Activated naive CD4-positive, alpha-beta T cell treated with anti-CD3 and anti-CD28 coated beads, Interleukin-2, amount 10 ng/mL, durations not matched to agents 7 days and 5 days (primary cell): ENCODE data around the gene SLC39A5.

Experiments
- CTCF ChIA-PET: fragments of 350-600 bp; sonication (Branson Sonifier 250); formaldehyde crosslinking; loops from one replicate; lab custom pipeline; 2021; ENCODE audit warnings: antibody characterized with exemption; lab: Charles Lee
- DNase-seq: peaks from one replicate; pipeline ENCODE4 v3.0.0-alpha.2; 2020
- H3K27ac Mint-ChIP-seq: one replicate; pipeline ENCODE4 v1.8.0; 2021; ENCODE audit warnings: mild to moderate bottlenecking, moderate library complexity, mixed read lengths
- H3K27me3 Mint-ChIP-seq: one replicate; pipeline ENCODE4 v1.8.0; 2021; ENCODE audit warnings: mild to moderate bottlenecking, mixed read lengths
- H3K36me3 Mint-ChIP-seq: one replicate; pipeline ENCODE4 v1.8.0; 2021; ENCODE audit warnings: mixed read lengths
- H3K4me1 Mint-ChIP-seq: one replicate; pipeline ENCODE4 v1.8.0; 2021; ENCODE audit warnings: mixed read lengths
- H3K4me3 Mint-ChIP-seq: one replicate; pipeline ENCODE4 v1.8.0; 2021; ENCODE audit warnings: mild to moderate bottlenecking, moderate library complexity, mixed read lengths
- H3K9me3 Mint-ChIP-seq: one replicate; pipeline ENCODE4 v1.8.0; 2021; ENCODE audit warnings: mixed read lengths

Gene SLC39A5

GRCh38 chr12:56221757-56222530, 7.9 kb upstream of the SLC39A5 start, which contains the start of gene RNF41:
Gene RNF41 (minus strand): TSS chr12:56221922. CDS start chr12:56214047, 7,875 bp downstream.
- CTCF ChIA-PET = interaction anchor here (0.6 to 4.1 kb wide), 19 partner anchors 12 to 281 kb away, joined by 3 to 34 read pairs (median 4); partner anchors contain the start of genes ANKRD52, ESYT1, SMARCC2 and ZC3H10
- H3K4me3 Mint-ChIP-seq = peak within 1 kb of the TSS; percentile 99
- peaks cover 53% of the 10 kb centered on the region for H3K4me1 Mint-ChIP-seq

GRCh38 chr12:56222531-56222895, 7.3 kb upstream of the SLC39A5 start:
- H3K4me3 Mint-ChIP-seq = peak overlapping the region; percentile 99
- peaks cover 53% of the 10 kb centered on the region for H3K4me1 Mint-ChIP-seq
- H3K27me3 Mint-ChIP-seq = no peaks in the 10 kb centered on the region
- H3K27ac Mint-ChIP-seq = peak overlapping the region; percentile 93
- CTCF ChIA-PET = interaction anchor here (0.6 to 4.1 kb wide), 14 partner anchors 11 to 282 kb away, joined by 3 to 34 read pairs (median 4); partner anchors contain the start of genes ANKRD52, ESYT1, SMARCC2 and ZC3H10
- H3K36me3 Mint-ChIP-seq = peaks cover 8% of the 10 kb centered on the region
- H3K9me3 Mint-ChIP-seq = no peaks in the 10 kb centered on the region
- no peak for DNase-seq

More at GRCh38 chr12:56221757-56222530, 7.9 kb upstream of the SLC39A5 start, which contains the start of gene RNF41:
- Mint-ChIP-seq H3K27ac (peak within 1 kb of the TSS; percentile 93), H3K9me3 (no peaks in the 10 kb centered on the region), H3K27me3 (no peaks in the 10 kb centered on the region), H3K36me3 (peaks cover 8% of the 10 kb centered on the region)
- peak; percentile 95 for DNase-seq

GRCh38 chr12:56223571-56224101, 6.2 kb upstream of the SLC39A5 start:
- Mint-ChIP-seq H3K9me3 (no peaks in the 10 kb centered on the region), H3K36me3 (peaks cover 8% of the 10 kb centered on the region), H3K4me1 (peaks cover 53% of the 10 kb centered on the region), H3K4me3 (peak overlapping the region; percentile 83), H3K27me3 (no peaks in the 10 kb centered on the region), H3K27ac (peak overlapping the region; percentile 81)
- DNase-seq = no peak
- CTCF ChIA-PET = interaction anchor here (1.4 to 4.1 kb wide), 3 partner anchors 17 to 34 kb away, joined by 7 to 34 read pairs (median 17); partner anchors contain the start of gene SMARCC2

- H3K4me1 Mint-ChIP-seq = peaks cover 53% of the 10 kb centered on the region
- no peaks in the 10 kb centered on the region for H3K27me3 Mint-ChIP-seq
- H3K36me3 Mint-ChIP-seq = peaks cover 10% of the 10 kb centered on the region
- DNase-seq = peak; percentile 97
- H3K27ac Mint-ChIP-seq = peak within 1 kb of the TSS; percentile 81
- CTCF ChIA-PET = no interaction called here
- no peaks in the 10 kb centered on the region for H3K9me3 Mint-ChIP-seq
- peak within 1 kb of the TSS; percentile 83 for H3K4me3 Mint-ChIP-seq
These were observed 5.6 kb upstream of the SLC39A5 start, which contains the start of gene NABP2 for GRCh38 chr12:56224102-56224701. Gene NABP2 (plus strand): TSS chr12:56224342. CDS start chr12:56224857, 515 bp downstream.

GRCh38 chr12:56224954-56225353, 4.9 kb upstream of the SLC39A5 start:
- Mint-ChIP-seq H3K4me3 (peak overlapping the region; percentile 83), H3K27ac (peak overlapping the region; percentile 81), H3K36me3 (peaks cover 10% of the 10 kb centered on the region), H3K9me3 (no peaks in the 10 kb centered on the region), H3K4me1 (peaks cover 52% of the 10 kb centered on the region), H3K27me3 (no peaks in the 10 kb centered on the region)
- CTCF ChIA-PET = no interaction called here
- no peak for DNase-seq

GRCh38 chr12:56229082-56229481, 769 bp upstream of the SLC39A5 start:
- no peak overlapping the region for H3K27ac Mint-ChIP-seq
- H3K4me1 Mint-ChIP-seq = peaks cover 20% of the 10 kb centered on the region
- DNase-seq = no peak
- H3K4me3 Mint-ChIP-seq = no peak overlapping the region
- CTCF ChIA-PET = no interaction called here
- peaks cover 6% of the 10 kb centered on the region for H3K36me3 Mint-ChIP-seq
- no peaks in the 10 kb centered on the region for H3K9me3 Mint-ChIP-seq
- no peaks in the 10 kb centered on the region for H3K27me3 Mint-ChIP-seq

GRCh38 chr12:56230432-56231183, 757 bp downstream of the SLC39A5 start:
- Mint-ChIP-seq H3K27me3 (no peaks in the 10 kb centered on the region), H3K4me3 (no peak overlapping the region), H3K27ac (no peak overlapping the region), H3K36me3 (peaks cover 6% of the 10 kb centered on the region), H3K4me1 (peaks cover 7% of the 10 kb centered on the region), H3K9me3 (no peaks in the 10 kb centered on the region)
- no peak for DNase-seq
- CTCF ChIA-PET = interaction anchor here (0.6 to 0.7 kb wide), 2 partner anchors 24 to 45 kb away, joined by 3 to 4 read pairs; no protein-coding TSS in a partner anchor

GRCh38 chr12:56231184-56231582, 1.3 kb downstream of the SLC39A5 start:
- H3K4me3 Mint-ChIP-seq = no peak overlapping the region
- H3K4me1 Mint-ChIP-seq = peaks cover 2% of the 10 kb centered on the region
- peaks cover 4% of the 10 kb centered on the region for H3K36me3 Mint-ChIP-seq
- no peaks in the 10 kb centered on the region for H3K9me3 Mint-ChIP-seq
- no peaks in the 10 kb centered on the region for H3K27me3 Mint-ChIP-seq
- no peak overlapping the region for H3K27ac Mint-ChIP-seq
- CTCF ChIA-PET = interaction anchor here (0.7 kb wide), 2 partner anchors 15 to 45 kb away, joined by 3 read pairs; no protein-coding TSS in a partner anchor
- no peak for DNase-seq

GRCh38 chr12:56234746-56235436, 5.0 kb downstream of the SLC39A5 start:
- no peak for DNase-seq
- CTCF ChIA-PET = interaction anchor here (0.8 to 1.2 kb wide), 2 partner anchors 28 to 42 kb away, joined by 3 to 4 read pairs; no protein-coding TSS in a partner anchor
- Mint-ChIP-seq H3K27ac (no peak overlapping the region), H3K4me3 (no peak overlapping the region), H3K9me3 (no peaks in the 10 kb centered on the region), H3K27me3 (no peaks in the 10 kb centered on the region), H3K4me1 (no peaks in the 10 kb centered on the region), H3K36me3 (no peaks in the 10 kb centered on the region)

- Mint-ChIP-seq H3K4me1 (no peaks in the 10 kb centered on the region), H3K27ac (no peak overlapping the region), H3K27me3 (no peaks in the 10 kb centered on the region), H3K9me3 (no peaks in the 10 kb centered on the region), H3K36me3 (no peaks in the 10 kb centered on the region), H3K4me3 (no peak overlapping the region)
- DNase-seq = no peak
- CTCF ChIA-PET = interaction anchor here (0.8 to 1.0 kb wide), 3 partner anchors 30 to 116 kb away, joined by 3 read pairs; no protein-coding TSS in a partner anchor
These were observed 6.2 kb downstream of the SLC39A5 start for GRCh38 chr12:56236091-56236490.

GRCh38 chr12:56236985-56237384, 7.1 kb downstream of the SLC39A5 start:
- DNase-seq = no peak
- Mint-ChIP-seq H3K4me1 (no peaks in the 10 kb centered on the region), H3K36me3 (peaks cover 6% of the 10 kb centered on the region), H3K9me3 (no peaks in the 10 kb centered on the region), H3K27me3 (no peaks in the 10 kb centered on the region), H3K27ac (no peak overlapping the region), H3K4me3 (no peak overlapping the region)
- CTCF ChIA-PET = interaction anchor here (1.0 kb wide), 2 partner anchors 21 to 117 kb away, joined by 3 to 4 read pairs; partner anchors contain the start of gene ANKRD52

- Mint-ChIP-seq H3K27ac (no peak overlapping the region), H3K9me3 (no peaks in the 10 kb centered on the region), H3K36me3 (peaks cover 11% of the 10 kb centered on the region), H3K27me3 (no peaks in the 10 kb centered on the region), H3K4me3 (no peak overlapping the region), H3K4me1 (no peaks in the 10 kb centered on the region)
- no peak for DNase-seq
- CTCF ChIA-PET = interaction anchor here (1.0 kb wide), 1 partner anchor 21 kb away, joined by 4 read pairs; the partner anchor contains the start of gene ANKRD52
These were observed 7.7 kb downstream of the SLC39A5 start for GRCh38 chr12:56237552-56237951.
